ENCODE results near the gene VSNL1. TPM values are rescaled to one million over a fixed set of nuclear protein-coding genes. Genes with fewer than 3 reads are reported as not detected.

Gene VSNL1
- total RNA-seq, 1 experiment from 2014 or later = 9.9 TPM

GRCh38 chr2:17626986-17627385 lies 86.5 kb downstream of the VSNL1 start:
- Histone ChIP-seq H3K4ac (ENCODE audit: low read depth, low read length) (no peak overlapping the region), H3K79me1 (ENCODE audit: insufficient read depth, low read depth, low read length, poor library complexity, severe bottlenecking) (no peaks in the 10 kb centered on the region), H4K20me1 (ENCODE audit: control insufficient read depth, insufficient read depth, insufficient read length) (no peaks in the 10 kb centered on the region), H2BK15ac (ENCODE audit: low read depth, low read length) (no peak overlapping the region), H3K79me2 (ENCODE audit: insufficient read depth, low read length) (no peaks in the 10 kb centered on the region), H3K27ac (ENCODE audit: insufficient read length, low read depth, low read length) (no peak overlapping the region), H3K9me3 (ENCODE audit: control insufficient read depth, low read depth, low read length) (peaks cover 8% of the 10 kb centered on the region), H4K8ac (replicated peaks; ENCODE audit: insufficient read length, low read depth, low read length) (no peak overlapping the region), H2AK5ac (ENCODE audit: insufficient read length, low read length) (no peak overlapping the region), H3K4me2 (ENCODE audit: insufficient read depth, insufficient read length, low read length) (no peak overlapping the region), H3K9ac (ENCODE audit: extremely low read depth, insufficient read length, low read length) (no peak overlapping the region), H3K4me1 (ENCODE audit: insufficient read depth, low read length) (no peaks in the 10 kb centered on the region), H3K18ac (ENCODE audit: insufficient read length, low read depth, low read length) (no peak overlapping the region), H2BK5ac (ENCODE audit: insufficient read length, low read length) (no peak overlapping the region), H3K23me2 (ENCODE audit: insufficient read length, low read depth, low read length, poor library complexity, severe bottlenecking) (no peaks in the 10 kb centered on the region), H4K91ac (ENCODE audit: insufficient read length, low read depth, low read length) (no peak overlapping the region), H3K56ac (ENCODE audit: insufficient read length, low read depth, low read length) (no peak overlapping the region), H3T11ph (ENCODE audit: low read length) (no peak overlapping the region), H2BK120ac (ENCODE audit: low read depth, low read length, poor library complexity, severe bottlenecking) (no peak overlapping the region), H4K5ac (ENCODE audit: insufficient read length, low read depth, low read length) (no peak overlapping the region), H3K23ac (ENCODE audit: insufficient read length, low read depth, low read length) (no peak overlapping the region), H2BK20ac (ENCODE audit: low read depth, low read length, poor library complexity, severe bottlenecking) (no peak overlapping the region), H2AFZ (ENCODE audit: low read length) (no peak overlapping the region), H3K14ac (ENCODE audit: insufficient read depth, low read length) (no peak overlapping the region), H3K27me3 (ENCODE audit: insufficient read depth, low read length) (no peaks in the 10 kb centered on the region), H2BK12ac (ENCODE audit: insufficient read length, low read depth, low read length) (no peak overlapping the region)
- Mint-ChIP-seq H3K27ac (peak overlapping the region; percentile 36 to 60 (median 59); a peak in 4 of 7 replicates), H3K4me3 (no peak overlapping the region), H3K9me3 (peaks cover 10% of the 10 kb centered on the region in 2 experiments; a peak in 4 of 5 replicates), H3K36me3 (ENCODE audit: insufficient read depth in 1 of 3, low read depth in 3 of 3) (peaks cover 24 to 40% (median 27%) of the 10 kb centered on the region in 3 experiments), H3K4me1 (peaks cover 8 to 10% of the 10 kb centered on the region in 2 experiments; a peak in 3 of 4 replicates), H3K27me3 (ENCODE audit: low read depth) (no peaks in the 10 kb centered on the region)
- no peak for DNase-seq
- no CpG with 5 or more reads among the region's 3 CpGs for WGBS (ENCODE audit: extremely low coverage, insufficient read length, low lambda C conversion rate)
- no peak for TF ChIP-seq CTCF (conservative IDR thresholded peaks at IDR 0.05)
